HFF-Myc (cell line): ENCODE results near the gene ALPI.
"Not testable (repeated sequence)": the region's sequence is repeated elsewhere in the genome, so short reads cannot be mapped to it uniquely, and the experiment has no call there.

ENCODE experiments used
- DNase-seq: peaks from one replicate; pipeline ENCODE4 v3.0.0-alpha.2; 2011; ENCODE audit warnings: low read depth; ENCODE audit errors: extremely low read depth
- H3K4me3 ChIP-seq: replicated peaks from 2 replicates; pipeline ENCODE4 v1.5.1; 2011; ENCODE audit warnings: low read depth, mild to moderate bottlenecking, control low read depth, low read length
- TF ChIP-seq, protein P1 (sequence below): IDR thresholded peaks from 2 replicates; pipeline ENCODE4 v1.5.1; 2012; ENCODE audit warnings: mild to moderate bottlenecking, low read depth, low read length, control low read depth; ENCODE audit errors: missing control alignments

ALPI gene

GRCh38 chr2:232447638-232448303, 8.2 kb upstream of the ALPI start:
- TF ChIP-seq, protein P1, sequence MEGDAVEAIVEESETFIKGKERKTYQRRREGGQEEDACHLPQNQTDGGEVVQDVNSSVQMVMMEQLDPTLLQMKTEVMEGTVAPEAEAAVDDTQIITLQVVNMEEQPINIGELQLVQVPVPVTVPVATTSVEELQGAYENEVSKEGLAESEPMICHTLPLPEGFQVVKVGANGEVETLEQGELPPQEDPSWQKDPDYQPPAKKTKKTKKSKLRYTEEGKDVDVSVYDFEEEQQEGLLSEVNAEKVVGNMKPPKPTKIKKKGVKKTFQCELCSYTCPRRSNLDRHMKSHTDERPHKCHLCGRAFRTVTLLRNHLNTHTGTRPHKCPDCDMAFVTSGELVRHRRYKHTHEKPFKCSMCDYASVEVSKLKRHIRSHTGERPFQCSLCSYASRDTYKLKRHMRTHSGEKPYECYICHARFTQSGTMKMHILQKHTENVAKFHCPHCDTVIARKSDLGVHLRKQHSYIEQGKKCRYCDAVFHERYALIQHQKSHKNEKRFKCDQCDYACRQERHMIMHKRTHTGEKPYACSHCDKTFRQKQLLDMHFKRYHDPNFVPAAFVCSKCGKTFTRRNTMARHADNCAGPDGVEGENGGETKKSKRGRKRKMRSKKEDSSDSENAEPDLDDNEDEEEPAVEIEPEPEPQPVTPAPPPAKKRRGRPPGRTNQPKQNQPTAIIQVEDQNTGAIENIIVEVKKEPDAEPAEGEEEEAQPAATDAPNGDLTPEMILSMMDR = no peak
- no peak for DNase-seq
- no peak overlapping the region for H3K4me3 ChIP-seq

GRCh38 chr2:232448304-232448690, 7.7 kb upstream of the ALPI start:
- TF ChIP-seq, protein P1 = no peak
- H3K4me3 ChIP-seq = no peak overlapping the region
- DNase-seq = no peak

- TF ChIP-seq, protein P1 = no peak
- no peak overlapping the region for H3K4me3 ChIP-seq
- no peak for DNase-seq
Observed at GRCh38 chr2:232449964-232450363, 6.0 kb upstream of the ALPI start.

- H3K4me3 ChIP-seq, DNase-seq: not testable (repeated sequence)
Observed at GRCh38 chr2:232451645-232452044, 4.3 kb upstream of the ALPI start.

DNA sequence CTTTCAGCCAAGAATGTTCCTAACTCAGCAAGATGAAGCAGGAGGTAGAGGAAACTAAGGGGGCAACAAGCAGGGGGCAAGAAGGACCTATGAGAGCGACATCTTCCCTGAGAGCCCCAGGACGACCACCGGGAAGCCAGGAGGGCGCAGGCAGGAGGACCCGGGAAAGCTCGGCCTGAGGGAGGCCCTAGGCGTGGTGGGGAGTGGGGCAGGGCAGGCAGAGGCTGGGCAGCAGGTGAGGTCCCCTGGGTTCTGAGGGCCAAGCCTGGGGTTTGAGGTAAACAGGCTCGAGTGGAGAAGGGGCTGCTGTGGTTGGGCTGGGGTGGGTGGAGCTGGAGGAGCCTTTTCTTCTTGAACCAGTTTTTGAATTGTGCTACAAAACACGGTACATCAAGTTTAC, 1.3 kb upstream of the ALPI start:
- TF ChIP-seq, protein P1 = no peak
- H3K4me3 ChIP-seq = no peak overlapping the region
- DNase-seq = no peak

DNA sequence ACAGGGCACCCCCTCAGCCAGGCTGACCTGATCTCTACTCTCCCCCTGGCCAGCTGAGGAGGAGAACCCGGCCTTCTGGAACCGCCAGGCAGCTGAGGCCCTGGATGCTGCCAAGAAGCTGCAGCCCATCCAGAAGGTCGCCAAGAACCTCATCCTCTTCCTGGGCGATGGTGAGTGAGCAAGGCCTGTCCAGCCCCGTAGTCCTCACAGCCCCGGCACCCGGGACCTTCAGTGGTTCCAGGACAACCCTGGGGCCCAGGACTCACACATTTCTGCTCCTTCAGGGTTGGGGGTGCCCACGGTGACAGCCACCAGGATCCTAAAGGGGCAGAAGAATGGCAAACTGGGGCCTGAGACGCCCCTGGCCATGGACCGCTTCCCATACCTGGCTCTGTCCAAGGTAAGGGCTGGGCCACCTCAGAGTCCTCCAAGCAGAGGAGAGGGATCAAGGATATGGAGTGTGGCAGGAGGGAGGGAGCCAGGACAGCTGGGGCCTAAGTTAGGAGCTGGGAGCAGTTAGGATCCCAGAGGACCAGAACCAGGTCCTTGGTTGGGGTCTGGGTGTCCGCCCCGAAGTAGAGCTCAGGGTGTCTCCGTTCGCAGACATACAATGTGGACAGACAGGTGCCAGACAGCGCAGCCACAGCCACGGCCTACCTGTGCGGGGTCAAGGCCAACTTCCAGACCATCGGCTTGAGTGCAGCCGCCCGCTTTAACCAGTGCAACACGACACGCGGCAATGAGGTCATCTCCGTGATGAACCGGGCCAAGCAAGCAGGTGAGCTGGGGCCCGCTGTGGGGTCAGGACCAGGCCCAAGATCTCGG, 555 bp downstream of the ALPI start:
- H3K4me3 ChIP-seq = no peak overlapping the region
- TF ChIP-seq, protein P1 = no peak
- no peak for DNase-seq
